GM21526 (cell line): ENCODE data around the gene IL17RD.
"Not testable (repeated sequence)": the region's sequence is repeated elsewhere in the genome, so short reads cannot be mapped to it uniquely, and the experiment has no call there.

Experiments used
- ATAC-seq: cut with Tn5 transposase; IDR thresholded peaks from one replicate; pipeline ENCODE4 v1.9.1; 2021; ENCODE audit warnings: moderate library complexity; ENCODE audit not compliant: unreplicated experiment, low FRiP score

Gene IL17RD

GRCh38 chr3:57097536-57097935 lies 67.6 kb downstream of the IL17RD start:
- ATAC-seq, result no peak

- ATAC-seq, result no peak
Measured at GRCh38 chr3:57095363-57095762, 69.8 kb downstream of the IL17RD start.

GRCh38 chr3:57094575-57094974 lies 70.6 kb downstream of the IL17RD start:
- no peak for ATAC-seq

GRCh38 chr3:57093971-57094535 lies 71.1 kb downstream of the IL17RD start:
- no peak for ATAC-seq

GRCh38 chr3:57093489-57093888 lies 71.7 kb downstream of the IL17RD start:
- no peak for ATAC-seq

- no peak for ATAC-seq
Measured at GRCh38 chr3:57091521-57092273, 73.5 kb downstream of the IL17RD start.

- ATAC-seq, result no peak
Measured at GRCh38 chr3:57089043-57089442, 76.1 kb downstream of the IL17RD start.

- no peak for ATAC-seq
Measured at GRCh38 chr3:57088503-57088902, 76.7 kb downstream of the IL17RD start.

- no peak for ATAC-seq
Measured at GRCh38 chr3:57087361-57088092, 77.6 kb downstream of the IL17RD start.

- no peak for ATAC-seq
Measured at GRCh38 chr3:57086201-57086600, 79.0 kb downstream of the IL17RD start.

- ATAC-seq, result no peak
Measured at GRCh38 chr3:57085211-57085610, 79.9 kb downstream of the IL17RD start.

GRCh38 chr3:57083266-57083995 lies 81.7 kb downstream of the IL17RD start:
- not testable (repeated sequence) for ATAC-seq

- ATAC-seq, result no peak
Measured at GRCh38 chr3:57082481-57082880, 82.7 kb downstream of the IL17RD start.

GRCh38 chr3:57081173-57081572 lies 84.0 kb downstream of the IL17RD start:
- ATAC-seq, result no peak

GRCh38 chr3:57080171-57080570 lies 85.0 kb downstream of the IL17RD start:
- no peak for ATAC-seq

- ATAC-seq, result no peak
Measured at GRCh38 chr3:57079474-57079831, 85.7 kb downstream of the IL17RD start.

- no peak for ATAC-seq
Measured at GRCh38 chr3:57078635-57079473, 86.3 kb downstream of the IL17RD start.

GRCh38 chr3:57078344-57078634 lies 86.9 kb downstream of the IL17RD start:
- ATAC-seq, result no peak

GRCh38 chr3:57077630-57078343 lies 87.4 kb downstream of the IL17RD start:
- no peak for ATAC-seq

GRCh38 chr3:57076422-57076951 lies 88.7 kb downstream of the IL17RD start:
- ATAC-seq, result no peak
